Calu3 (cell line): ENCODE measurements around the gene EMCN. TPM values are rescaled to one million over a fixed set of nuclear protein-coding genes. Genes with fewer than 3 reads are reported as not detected.

Experiments
- Bru-seq: library from RNA; stranded (reverse); fragments of 400-500 nt; gene quantifications from one replicate; lab custom pipeline; 2021; lab: Mats Ljungman, UMichigan
- BruChase-seq, 2 experiments: library from RNA; stranded (reverse); fragments of 400-500 nt; gene quantifications; one replicate each; lab custom pipeline; 2021; lab: Mats Ljungman, UMichigan
- BruUV-seq: library from RNA; stranded (reverse); fragments of 400-500 nt; replicated peaks from 2 replicates; lab custom pipeline; 2021; lab: Mats Ljungman, UMichigan
- CTCF ChIA-PET: fragments of 300-600 bp; sonication (Branson Sonifier 250); formaldehyde crosslinking; loops from one replicate; lab custom pipeline; 2022; ENCODE audit warnings: antibody characterized with exemption; lab: Charles Lee
- DNase-seq: peaks from one replicate; pipeline ENCODE4 v3.0.0; 2022
- H3K27ac Mint-ChIP-seq: one replicate; pipeline ENCODE4 v1.8.0; 2022; ENCODE audit warnings: mixed read lengths; ENCODE audit not compliant: unreplicated experiment
- H3K27me3 Mint-ChIP-seq: one replicate; pipeline ENCODE4 v1.8.0; 2022; ENCODE audit warnings: mixed read lengths; ENCODE audit not compliant: unreplicated experiment
- H3K36me3 Mint-ChIP-seq: one replicate; pipeline ENCODE4 v1.8.0; 2022; ENCODE audit warnings: mild to moderate bottlenecking, moderate library complexity, mixed read lengths; ENCODE audit not compliant: insufficient read depth, unreplicated experiment
- H3K4me1 Mint-ChIP-seq: one replicate; pipeline ENCODE4 v1.8.0; 2022; ENCODE audit warnings: mild to moderate bottlenecking, low read depth, mixed read lengths; ENCODE audit not compliant: unreplicated experiment
- H3K4me3 Mint-ChIP-seq: one replicate; pipeline ENCODE4 v1.8.0; 2022; ENCODE audit warnings: mild to moderate bottlenecking, low read depth, moderate library complexity, mixed read lengths; ENCODE audit not compliant: unreplicated experiment
- H3K9me3 Mint-ChIP-seq: one replicate; pipeline ENCODE4 v1.8.0; 2022; ENCODE audit warnings: low read depth, mixed read lengths; ENCODE audit not compliant: unreplicated experiment
- intact Hi-C: fragments of 100-400 bp; cut with micrococcal nuclease; formaldehyde crosslinking; loops from one replicate; pipeline ENCODE4 v1.10.0; 2022; ENCODE audit not compliant: unreplicated experiment
- long read RNA-seq: library from polyadenylated mRNA; stranded (forward); transcript quantifications from one replicate; pipeline ENCODE4 v2.0.0, GENCODE V29; 2022
- total RNA-seq: library from RNA; stranded (reverse); gene quantifications from 2 replicates; pipeline ENCODE4 v1.2.3, GENCODE V29; 2022
- TF ChIP-seq, protein P1 (sequence below): fragments of 200-600 bp; IDR thresholded peaks from one replicate; pipeline ENCODE4 v1.8.0; 2022; ENCODE audit warnings: antibody characterized with exemption; ENCODE audit not compliant: unreplicated experiment

EMCN gene, protein sequence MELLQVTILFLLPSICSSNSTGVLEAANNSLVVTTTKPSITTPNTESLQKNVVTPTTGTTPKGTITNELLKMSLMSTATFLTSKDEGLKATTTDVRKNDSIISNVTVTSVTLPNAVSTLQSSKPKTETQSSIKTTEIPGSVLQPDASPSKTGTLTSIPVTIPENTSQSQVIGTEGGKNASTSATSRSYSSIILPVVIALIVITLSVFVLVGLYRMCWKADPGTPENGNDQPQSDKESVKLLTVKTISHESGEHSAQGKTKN
- total RNA-seq = not detected in 2 replicates
- Bru-seq, nascent RNA = not detected
- BruChase-seq, experiment 1, labeled RNA remaining after a 6-hour chase = percentile 1 among the genes with signal in this experiment
- percentile 1 among the genes with signal in this experiment for BruChase-seq, experiment 2, labeled RNA remaining after a 2-hour chase
- long read RNA-seq = 0 reads

DNA sequence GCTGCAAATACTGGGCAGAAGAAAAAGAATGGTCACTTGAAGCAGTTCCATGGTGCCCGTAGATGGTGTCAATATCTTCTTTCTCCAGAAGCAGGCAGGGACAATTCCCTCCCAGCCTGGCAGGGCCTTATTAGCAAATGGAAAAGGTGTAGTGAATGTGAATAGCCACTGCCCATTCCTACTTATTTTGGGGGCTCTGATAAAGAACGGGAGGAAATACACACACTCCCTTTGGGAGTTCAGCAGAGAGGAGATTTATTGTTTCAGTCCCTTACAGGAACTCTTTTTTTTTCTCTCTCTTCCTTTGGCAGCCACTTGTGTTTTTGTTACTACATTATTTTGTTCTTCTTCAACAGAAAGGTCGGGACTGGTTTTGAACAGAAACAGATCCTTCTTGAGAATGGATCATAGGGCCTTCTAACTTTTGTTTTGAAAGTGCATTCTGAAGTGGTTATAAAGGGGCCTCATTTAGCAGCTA, at the start of gene EMCN:
Gene EMCN, minus strand, starts transcription at position 159 of the 478 bp plus-strand sequence. Its CDS starts 108 bp downstream, at position 51.
- no peak for DNase-seq
- Mint-ChIP-seq H3K27ac (no peak within 1 kb of the TSS), H3K36me3 (no peaks in the 10 kb centered on the region), H3K4me3 (no peak within 1 kb of the TSS), H3K4me1 (no peaks in the 10 kb centered on the region), H3K9me3 (no peaks in the 10 kb centered on the region), H3K27me3 (no peaks in the 10 kb centered on the region)
- TF ChIP-seq, protein P1, sequence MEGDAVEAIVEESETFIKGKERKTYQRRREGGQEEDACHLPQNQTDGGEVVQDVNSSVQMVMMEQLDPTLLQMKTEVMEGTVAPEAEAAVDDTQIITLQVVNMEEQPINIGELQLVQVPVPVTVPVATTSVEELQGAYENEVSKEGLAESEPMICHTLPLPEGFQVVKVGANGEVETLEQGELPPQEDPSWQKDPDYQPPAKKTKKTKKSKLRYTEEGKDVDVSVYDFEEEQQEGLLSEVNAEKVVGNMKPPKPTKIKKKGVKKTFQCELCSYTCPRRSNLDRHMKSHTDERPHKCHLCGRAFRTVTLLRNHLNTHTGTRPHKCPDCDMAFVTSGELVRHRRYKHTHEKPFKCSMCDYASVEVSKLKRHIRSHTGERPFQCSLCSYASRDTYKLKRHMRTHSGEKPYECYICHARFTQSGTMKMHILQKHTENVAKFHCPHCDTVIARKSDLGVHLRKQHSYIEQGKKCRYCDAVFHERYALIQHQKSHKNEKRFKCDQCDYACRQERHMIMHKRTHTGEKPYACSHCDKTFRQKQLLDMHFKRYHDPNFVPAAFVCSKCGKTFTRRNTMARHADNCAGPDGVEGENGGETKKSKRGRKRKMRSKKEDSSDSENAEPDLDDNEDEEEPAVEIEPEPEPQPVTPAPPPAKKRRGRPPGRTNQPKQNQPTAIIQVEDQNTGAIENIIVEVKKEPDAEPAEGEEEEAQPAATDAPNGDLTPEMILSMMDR = no peak
- CTCF ChIA-PET = no interaction called here
- intact Hi-C loops = no loop called here
- BruUV-seq = no TSS peak

DNA sequence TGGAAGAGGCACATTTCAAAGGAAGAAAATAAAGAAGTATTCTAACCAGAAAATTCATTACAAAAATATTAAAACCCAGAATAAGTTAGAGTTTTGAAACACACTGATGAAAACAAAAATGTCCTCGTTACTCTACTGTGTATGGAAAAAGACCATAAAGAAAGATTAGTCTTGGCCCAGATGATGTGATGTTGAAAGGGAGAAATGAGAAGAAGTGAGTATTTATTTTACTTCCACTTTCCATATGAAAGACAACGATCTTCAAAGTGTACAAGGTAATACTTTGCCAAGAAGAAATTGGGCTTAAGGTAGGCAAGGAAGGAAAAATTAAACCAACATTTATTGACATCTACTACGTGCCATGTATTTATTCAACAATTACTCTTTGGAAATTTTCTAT, 48.6 kb upstream of the EMCN start:
- H3K27ac Mint-ChIP-seq = no peak overlapping the region
- H3K36me3 Mint-ChIP-seq = no peaks in the 10 kb centered on the region
- BruUV-seq = no TSS peak
- H3K27me3 Mint-ChIP-seq = no peaks in the 10 kb centered on the region
- CTCF ChIA-PET = no interaction called here
- TF ChIP-seq, protein P1 = no peak
- intact Hi-C loops = no loop called here
- no peak for DNase-seq
- no peaks in the 10 kb centered on the region for H3K4me1 Mint-ChIP-seq
- no peak overlapping the region for H3K4me3 Mint-ChIP-seq
- H3K9me3 Mint-ChIP-seq = peaks cover 2% of the 10 kb centered on the region

DNA sequence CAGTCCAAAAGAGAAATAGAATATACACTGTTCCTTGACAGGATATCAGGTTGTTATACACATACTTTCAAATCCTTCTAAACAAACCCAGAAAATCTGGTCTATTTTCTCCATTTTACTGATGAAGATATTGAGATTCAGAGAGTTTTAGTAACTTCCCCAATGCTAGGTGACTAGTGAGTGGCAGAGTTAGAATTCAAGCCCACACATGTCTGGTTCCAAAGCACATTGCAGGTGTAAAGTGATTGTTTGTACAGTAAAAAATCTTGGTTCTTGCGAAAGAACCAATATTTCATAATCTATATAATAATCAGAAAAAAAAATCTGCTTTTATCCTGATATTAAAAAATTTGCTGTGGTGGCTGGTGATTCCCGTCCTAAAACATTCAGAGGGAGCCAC, 39.5 kb upstream of the EMCN start:
- no peaks in the 10 kb centered on the region for H3K4me1 Mint-ChIP-seq
- H3K27ac Mint-ChIP-seq = no peak overlapping the region

DNA sequence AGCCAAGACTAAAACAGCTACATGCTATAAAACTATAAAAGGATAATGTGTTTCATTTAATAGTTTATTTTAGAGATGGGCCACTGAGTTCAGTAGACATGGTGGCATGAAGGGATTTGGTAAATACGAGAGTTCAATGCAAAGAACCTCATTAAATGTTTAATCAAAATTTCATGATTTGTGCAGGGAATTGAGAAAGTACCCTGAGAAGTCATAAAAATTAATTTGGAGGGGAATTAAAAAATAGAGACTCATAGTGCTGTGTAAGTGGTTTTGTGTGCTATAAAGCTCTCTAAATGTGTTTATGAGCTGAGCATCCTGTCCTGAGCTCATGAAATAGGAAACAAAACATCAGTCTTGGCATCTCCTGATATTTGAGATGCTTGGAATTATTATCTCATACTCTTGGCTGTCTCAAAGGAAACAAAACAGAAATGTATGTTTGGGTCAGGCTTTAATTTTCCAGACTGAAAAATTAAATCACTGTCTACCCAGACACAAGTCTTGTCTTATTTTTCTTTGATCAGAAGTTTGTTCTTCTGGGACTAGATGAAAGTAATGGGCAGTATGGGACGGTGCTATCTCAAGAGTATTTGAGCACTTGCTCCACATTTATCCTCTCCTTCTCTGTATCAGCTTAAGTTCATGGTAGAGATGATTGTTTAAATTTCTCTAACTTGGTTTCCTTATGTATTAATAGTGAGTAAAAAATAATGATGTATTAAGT, 38.0 kb upstream of the EMCN start:
- no peak for DNase-seq
- CTCF ChIA-PET = no interaction called here
- TF ChIP-seq, protein P1 = no peak
- Mint-ChIP-seq H3K27me3 (no peaks in the 10 kb centered on the region), H3K9me3 (no peaks in the 10 kb centered on the region), H3K4me1 (no peaks in the 10 kb centered on the region), H3K4me3 (no peak overlapping the region), H3K27ac (no peak overlapping the region), H3K36me3 (no peaks in the 10 kb centered on the region)
- no TSS peak for BruUV-seq
- intact Hi-C loops = no loop called here

More for the DNA sequence above, 39.5 kb upstream of the EMCN start:
- CTCF ChIA-PET = no interaction called here
- Mint-ChIP-seq H3K4me3 (no peak overlapping the region), H3K36me3 (no peaks in the 10 kb centered on the region), H3K9me3 (peaks cover 6% of the 10 kb centered on the region), H3K27me3 (no peaks in the 10 kb centered on the region)
- no peak for DNase-seq
- TF ChIP-seq, protein P1 = no peak
- intact Hi-C loops = no loop called here
- BruUV-seq = no TSS peak
